Mammary epithelial cell (primary cell): ENCODE results near the gene MICU2.

Experiments
- CTCF ChIP-seq, 2 donors: IDR thresholded peaks in 1 of 2; conservative IDR thresholded peaks in 1 of 2; 2 replicates each; pipeline ENCODE4 v1.5.1; 2011 to 2012; ENCODE audit warnings: inconsistent platforms in 2 of 2, low read length in 2 of 2, mild to moderate bottlenecking in 2 of 2, control low read depth in 1 of 2, low read depth in 1 of 2; ENCODE audit not compliant: insufficient read depth in 1 of 2; ENCODE audit errors: extremely low read depth in 1 of 2
- EZH2 ChIP-seq: IDR thresholded peaks from 2 replicates; pipeline ENCODE4 v1.6.1; 2012; ENCODE audit warnings: low read length, inconsistent platforms, borderline replicate concordance

DNA sequence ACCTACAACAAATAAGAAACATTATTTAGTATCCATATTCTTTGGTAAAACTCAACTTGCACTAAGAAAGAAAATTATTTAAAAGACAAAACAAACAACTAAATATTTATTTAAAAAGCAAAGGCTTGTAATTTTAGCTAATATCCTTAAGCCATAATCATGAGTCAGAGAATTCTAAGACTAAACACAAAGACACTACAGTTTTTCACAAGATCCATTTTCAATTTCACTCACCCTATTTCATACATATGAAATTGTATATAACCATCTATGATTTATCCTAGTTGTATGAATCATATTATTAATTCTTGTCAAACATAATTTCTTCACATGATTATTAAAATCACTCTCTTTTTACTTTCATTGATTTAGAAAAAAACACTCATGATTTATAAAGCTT lies 64.3 kb downstream of the MICU2 start:
- TF ChIP-seq CTCF (conservative IDR thresholded peaks at IDR 0.05 in 1 of 2, IDR thresholded peaks at IDR 0.05 in 1 of 2; ENCODE audit: extremely low read depth in 1 of 2, insufficient read depth in 1 of 2, low read depth in 1 of 2, low read length in 2 of 2) (no peak), EZH2 (no peak)
